WTC11 (cell line): ENCODE measurements around the gene NCAM2. TPM values are rescaled to one million over a fixed set of nuclear protein-coding genes. Genes with fewer than 3 reads are reported as not detected.

Experiments
- ATAC-seq: fragments of 200-7000 bp; cut with Tn5 transposase; 2 replicates; pipeline ENCODE4 v1.10.0; 2021; ENCODE audit warnings: mild to moderate bottlenecking, moderate library complexity
- CTCF ChIA-PET: fragments of 300-600 bp; sonication (Branson Sonifier 250); formaldehyde crosslinking; loops from one replicate; lab custom pipeline; 2021; ENCODE audit warnings: antibody characterized with exemption; lab: Charles Lee
- POLR2A ChIA-PET: fragments of 350-600 bp; sonication (Branson Sonifier 250); formaldehyde crosslinking; loops from one replicate; lab custom pipeline; 2021; ENCODE audit warnings: antibody characterized with exemption; lab: Charles Lee
- DNase-seq: peaks from one replicate; pipeline ENCODE4 v3.0.0; 2021; ENCODE audit warnings: low spot score
- H3K27ac Mint-ChIP-seq: 2 replicates; pipeline ENCODE4 v1.8.0; 2021; ENCODE audit warnings: mixed read lengths
- H3K27me3 Mint-ChIP-seq: 2 replicates; pipeline ENCODE4 v1.8.0; 2021; ENCODE audit warnings: low read depth, mild to moderate bottlenecking, moderate library complexity, mixed read lengths
- H3K36me3 Mint-ChIP-seq: 2 replicates; pipeline ENCODE4 v1.8.0; 2021; ENCODE audit warnings: mixed read lengths
- H3K4me1 Mint-ChIP-seq: 2 replicates; pipeline ENCODE4 v1.8.0; 2022; ENCODE audit warnings: mixed read lengths
- H3K4me3 Mint-ChIP-seq: 2 replicates; pipeline ENCODE4 v1.8.0; 2021; ENCODE audit warnings: mild to moderate bottlenecking, moderate library complexity, mixed read lengths
- H3K9me3 Mint-ChIP-seq: 2 replicates; pipeline ENCODE4 v1.8.0; 2021; ENCODE audit warnings: mixed read lengths
- AR ChIP-seq: fragments of 250-450 bp; sonication (Bioruptor Pico); IDR thresholded peaks from 2 replicates; pipeline ENCODE4 v1.9.0; 2021; ENCODE audit warnings: mild to moderate bottlenecking
- EMX1 ChIP-seq: fragments of 250-450 bp; sonication (Bioruptor Pico); IDR thresholded peaks from 2 replicates; pipeline ENCODE4 v1.8.0; 2021; ENCODE audit warnings: mild to moderate bottlenecking
- ESRRA ChIP-seq: sonication (generic); formaldehyde crosslinking; IDR thresholded peaks from 2 replicates; pipeline ENCODE4 v1.8.1; 2022; ENCODE audit warnings: mild to moderate bottlenecking, missing genetic modification reagents, borderline replicate concordance
- FOXK1 ChIP-seq: sonication (generic); formaldehyde crosslinking; IDR thresholded peaks from 2 replicates; pipeline ENCODE4 v1.8.0; 2022; ENCODE audit warnings: mild to moderate bottlenecking, moderate library complexity, missing genetic modification reagents
- HMGA2 ChIP-seq: fragments of 250-450 bp; sonication (Bioruptor Pico); IDR thresholded peaks from 2 replicates; pipeline ENCODE4 v1.4.0; 2021; ENCODE audit warnings: mild to moderate bottlenecking, moderate library complexity
- KAT7 ChIP-seq: sonication (generic); formaldehyde crosslinking; IDR thresholded peaks from 2 replicates; pipeline ENCODE4 v1.8.1; 2023; ENCODE audit warnings: missing genetic modification reagents, mild to moderate bottlenecking, borderline replicate concordance
- NR2C2 ChIP-seq: sonication (generic); formaldehyde crosslinking; IDR thresholded peaks from 2 replicates; pipeline ENCODE4 v1.8.0; 2022; ENCODE audit warnings: mild to moderate bottlenecking, missing genetic modification reagents
- NR3C1 ChIP-seq: sonication (generic); formaldehyde crosslinking; conservative IDR thresholded peaks from 2 replicates; pipeline ENCODE4 v1.8.1; 2023; ENCODE audit warnings: low read depth, mild to moderate bottlenecking, missing genetic modification reagents
- SMAD4 ChIP-seq: sonication (generic); formaldehyde crosslinking; IDR thresholded peaks from 2 replicates; pipeline ENCODE4 v1.8.0; 2022; ENCODE audit warnings: mild to moderate bottlenecking, missing genetic modification reagents
- SOX15 ChIP-seq: fragments of 250-450 bp; sonication (Bioruptor Pico); IDR thresholded peaks from 2 replicates; pipeline ENCODE4 v1.9.0; 2021; ENCODE audit warnings: mild to moderate bottlenecking
- USF2 ChIP-seq: sonication (generic); formaldehyde crosslinking; IDR thresholded peaks from 2 replicates; pipeline ENCODE4 v1.8.1; 2023; ENCODE audit warnings: mild to moderate bottlenecking, missing genetic modification reagents, moderate library complexity
- ZNF138 ChIP-seq: sonication (generic); formaldehyde crosslinking; conservative IDR thresholded peaks from 2 replicates; pipeline ENCODE4 v1.8.1; 2022; ENCODE audit warnings: mild to moderate bottlenecking, moderate library complexity, missing genetic modification reagents
- ZNF263 ChIP-seq: sonication (generic); formaldehyde crosslinking; IDR thresholded peaks from 2 replicates; pipeline ENCODE4 v1.8.1; 2022; ENCODE audit warnings: low read depth, mild to moderate bottlenecking, moderate library complexity, missing genetic modification reagents
- ZNF416 ChIP-seq: fragments of 250-450 bp; sonication (Bioruptor Pico); IDR thresholded peaks from 2 replicates; pipeline ENCODE4 v1.9.0; 2021; ENCODE audit warnings: mild to moderate bottlenecking, inconsistent platforms
- ZNF423 ChIP-seq: fragments of 250-450 bp; sonication (Bioruptor Pico); IDR thresholded peaks from 2 replicates; pipeline ENCODE4 v2.1.2; 2022; ENCODE audit warnings: mild to moderate bottlenecking, moderate library complexity
- ZNF532 ChIP-seq: fragments of 250-450 bp; sonication (Bioruptor Pico); IDR thresholded peaks from 2 replicates; pipeline ENCODE4 v1.9.0; 2021; ENCODE audit warnings: mild to moderate bottlenecking, borderline replicate concordance
- total RNA-seq: library from RNA; stranded (reverse); gene quantifications from 3 replicates; pipeline ENCODE4 v1.2.3, GENCODE V29; 2021
- TF ChIP-seq, protein P1 (sequence below): fragments of 250-450 bp; sonication (Bioruptor Pico); IDR thresholded peaks from 2 replicates; pipeline ENCODE4 v1.9.0; 2021; ENCODE audit warnings: mild to moderate bottlenecking
- TF ChIP-seq, protein P2 (sequence below): sonication (generic); formaldehyde crosslinking; IDR thresholded peaks from 2 replicates; pipeline ENCODE4 v1.8.1; 2023; ENCODE audit warnings: mild to moderate bottlenecking, moderate library complexity, missing genetic modification reagents
- TF ChIP-seq, protein P3 (sequence below): sonication (generic); formaldehyde crosslinking; IDR thresholded peaks from 2 replicates; pipeline ENCODE4 v1.8.0; 2022; ENCODE audit warnings: missing genetic modification reagents
- TF ChIP-seq, protein P4 (sequence below): sonication (generic); formaldehyde crosslinking; conservative IDR thresholded peaks from 2 replicates; pipeline ENCODE4 v1.8.1; 2023; ENCODE audit warnings: mild to moderate bottlenecking, low read depth, missing genetic modification reagents, moderate library complexity

NCAM2 gene
- total RNA-seq, 1 experiment from 2014 or later: 1.6 TPM

DNA sequence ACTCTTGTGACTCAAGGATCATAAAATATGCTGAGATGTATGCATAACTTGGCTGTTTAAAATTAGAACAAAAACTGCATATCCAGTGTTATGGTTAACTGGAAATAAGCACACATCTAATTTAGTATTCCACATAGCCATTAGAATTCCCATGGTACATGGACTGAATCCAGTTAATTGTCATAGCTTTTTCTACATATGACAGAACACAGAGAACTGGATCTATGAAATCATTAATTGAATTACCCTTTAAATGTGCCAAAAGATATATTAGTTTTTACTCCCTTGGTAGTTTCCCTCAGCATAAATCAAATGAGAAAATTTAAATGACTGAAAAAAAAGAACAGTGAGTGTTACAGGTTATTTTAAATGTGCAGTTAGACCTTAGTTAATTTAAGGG lies 395.9 kb downstream of the NCAM2 start (continued):
- no peak for TF ChIP-seq AR (CRISPR knock-in tag)
- no peak for TF ChIP-seq ZNF263 (CRISPR knock-in tag)
- TF ChIP-seq, protein P1, sequence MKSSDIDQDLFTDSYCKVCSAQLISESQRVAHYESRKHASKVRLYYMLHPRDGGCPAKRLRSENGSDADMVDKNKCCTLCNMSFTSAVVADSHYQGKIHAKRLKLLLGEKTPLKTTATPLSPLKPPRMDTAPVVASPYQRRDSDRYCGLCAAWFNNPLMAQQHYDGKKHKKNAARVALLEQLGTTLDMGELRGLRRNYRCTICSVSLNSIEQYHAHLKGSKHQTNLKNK: no peak
- TF ChIP-seq, protein P2, sequence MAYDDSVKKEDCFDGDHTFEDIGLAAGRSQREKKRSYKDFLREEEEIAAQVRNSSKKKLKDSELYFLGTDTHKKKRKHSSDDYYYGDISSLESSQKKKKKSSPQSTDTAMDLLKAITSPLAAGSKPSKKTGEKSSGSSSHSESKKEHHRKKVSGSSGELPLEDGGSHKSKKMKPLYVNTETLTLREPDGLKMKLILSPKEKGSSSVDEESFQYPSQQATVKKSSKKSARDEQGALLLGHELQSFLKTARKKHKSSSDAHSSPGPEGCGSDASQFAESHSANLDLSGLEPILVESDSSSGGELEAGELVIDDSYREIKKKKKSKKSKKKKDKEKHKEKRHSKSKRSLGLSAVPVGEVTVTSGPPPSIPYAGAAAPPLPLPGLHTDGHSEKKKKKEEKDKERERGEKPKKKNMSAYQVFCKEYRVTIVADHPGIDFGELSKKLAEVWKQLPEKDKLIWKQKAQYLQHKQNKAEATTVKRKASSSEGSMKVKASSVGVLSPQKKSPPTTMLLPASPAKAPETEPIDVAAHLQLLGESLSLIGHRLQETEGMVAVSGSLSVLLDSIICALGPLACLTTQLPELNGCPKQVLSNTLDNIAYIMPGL: no peak

GRCh38 chr21:21396424-21396823 lies 398.2 kb downstream of the NCAM2 start:
- CTCF ChIA-PET: no interaction called here
- Mint-ChIP-seq H3K27ac (no peak overlapping the region), H3K9me3 (peaks cover 50% of the 10 kb centered on the region), H3K4me1 (no peaks in the 10 kb centered on the region), H3K27me3 (no peaks in the 10 kb centered on the region), H3K4me3 (no peak overlapping the region), H3K36me3 (peaks cover 34% of the 10 kb centered on the region)
- ATAC-seq (no peak), DNase-seq (no peak)
- TF ChIP-seq EMX1 (no peak), ZNF138 (CRISPR knock-in tag) (no peak), ZNF423 (CRISPR knock-in tag) (no peak), ESRRA (CRISPR knock-in tag) (no peak), HMGA2 (no peak), USF2 (CRISPR knock-in tag) (no peak), SMAD4 (CRISPR knock-in tag) (no peak), NR2C2 (CRISPR knock-in tag) (no peak), FOXK1 (CRISPR knock-in tag) (no peak), ZNF416 (CRISPR knock-in tag) (no peak), ZNF532 (CRISPR knock-in tag) (no peak), SOX15 (CRISPR knock-in tag) (no peak), ZNF263 (CRISPR knock-in tag) (no peak), NR3C1 (no peak), KAT7 (CRISPR knock-in tag) (no peak)
- TF ChIP-seq, protein P3, sequence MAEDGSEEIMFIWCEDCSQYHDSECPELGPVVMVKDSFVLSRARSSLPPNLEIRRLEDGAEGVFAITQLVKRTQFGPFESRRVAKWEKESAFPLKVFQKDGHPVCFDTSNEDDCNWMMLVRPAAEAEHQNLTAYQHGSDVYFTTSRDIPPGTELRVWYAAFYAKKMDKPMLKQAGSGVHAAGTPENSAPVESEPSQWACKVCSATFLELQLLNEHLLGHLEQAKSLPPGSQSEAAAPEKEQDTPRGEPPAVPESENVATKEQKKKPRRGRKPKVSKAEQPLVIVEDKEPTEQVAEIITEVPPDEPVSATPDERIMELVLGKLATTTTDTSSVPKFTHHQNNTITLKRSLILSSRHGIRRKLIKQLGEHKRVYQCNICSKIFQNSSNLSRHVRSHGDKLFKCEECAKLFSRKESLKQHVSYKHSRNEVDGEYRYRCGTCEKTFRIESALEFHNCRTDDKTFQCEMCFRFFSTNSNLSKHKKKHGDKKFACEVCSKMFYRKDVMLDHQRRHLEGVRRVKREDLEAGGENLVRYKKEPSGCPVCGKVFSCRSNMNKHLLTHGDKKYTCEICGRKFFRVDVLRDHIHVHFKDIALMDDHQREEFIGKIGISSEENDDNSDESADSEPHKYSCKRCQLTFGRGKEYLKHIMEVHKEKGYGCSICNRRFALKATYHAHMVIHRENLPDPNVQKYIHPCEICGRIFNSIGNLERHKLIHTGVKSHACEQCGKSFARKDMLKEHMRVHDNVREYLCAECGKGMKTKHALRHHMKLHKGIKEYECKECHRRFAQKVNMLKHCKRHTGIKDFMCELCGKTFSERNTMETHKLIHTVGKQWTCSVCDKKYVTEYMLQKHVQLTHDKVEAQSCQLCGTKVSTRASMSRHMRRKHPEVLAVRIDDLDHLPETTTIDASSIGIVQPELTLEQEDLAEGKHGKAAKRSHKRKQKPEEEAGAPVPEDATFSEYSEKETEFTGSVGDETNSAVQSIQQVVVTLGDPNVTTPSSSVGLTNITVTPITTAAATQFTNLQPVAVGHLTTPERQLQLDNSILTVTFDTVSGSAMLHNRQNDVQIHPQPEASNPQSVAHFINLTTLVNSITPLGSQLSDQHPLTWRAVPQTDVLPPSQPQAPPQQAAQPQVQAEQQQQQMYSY (CRISPR knock-in tag): no peak
- TF ChIP-seq, protein P4, sequence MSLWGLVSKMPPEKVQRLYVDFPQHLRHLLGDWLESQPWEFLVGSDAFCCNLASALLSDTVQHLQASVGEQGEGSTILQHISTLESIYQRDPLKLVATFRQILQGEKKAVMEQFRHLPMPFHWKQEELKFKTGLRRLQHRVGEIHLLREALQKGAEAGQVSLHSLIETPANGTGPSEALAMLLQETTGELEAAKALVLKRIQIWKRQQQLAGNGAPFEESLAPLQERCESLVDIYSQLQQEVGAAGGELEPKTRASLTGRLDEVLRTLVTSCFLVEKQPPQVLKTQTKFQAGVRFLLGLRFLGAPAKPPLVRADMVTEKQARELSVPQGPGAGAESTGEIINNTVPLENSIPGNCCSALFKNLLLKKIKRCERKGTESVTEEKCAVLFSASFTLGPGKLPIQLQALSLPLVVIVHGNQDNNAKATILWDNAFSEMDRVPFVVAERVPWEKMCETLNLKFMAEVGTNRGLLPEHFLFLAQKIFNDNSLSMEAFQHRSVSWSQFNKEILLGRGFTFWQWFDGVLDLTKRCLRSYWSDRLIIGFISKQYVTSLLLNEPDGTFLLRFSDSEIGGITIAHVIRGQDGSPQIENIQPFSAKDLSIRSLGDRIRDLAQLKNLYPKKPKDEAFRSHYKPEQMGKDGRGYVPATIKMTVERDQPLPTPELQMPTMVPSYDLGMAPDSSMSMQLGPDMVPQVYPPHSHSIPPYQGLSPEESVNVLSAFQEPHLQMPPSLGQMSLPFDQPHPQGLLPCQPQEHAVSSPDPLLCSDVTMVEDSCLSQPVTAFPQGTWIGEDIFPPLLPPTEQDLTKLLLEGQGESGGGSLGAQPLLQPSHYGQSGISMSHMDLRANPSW (CRISPR knock-in tag): no peak
- POLR2A ChIA-PET: no interaction called here
